Hepatocyte (in vitro differentiated cells): Measurements from ENCODE around the gene MGAT1. TPM values are rescaled to one million over a fixed set of nuclear protein-coding genes. Genes with fewer than 3 reads are reported as not detected.

Experiments used
- DNase-seq: peaks from one replicate; pipeline ENCODE4 v3.0.0-alpha.2; 2016; ENCODE audit warnings: low spot score
- H2AFZ ChIP-seq: fragments of 200-600 bp; sonication (generic); 2 replicates; pipeline ENCODE4 v1.6.0; 2016; ENCODE audit warnings: antibody characterized with exemption, mild to moderate bottlenecking
- H3K27ac ChIP-seq: fragments of 200-600 bp; sonication (generic); 2 replicates; pipeline ENCODE4 v1.5.1; 2016; ENCODE audit warnings: mild to moderate bottlenecking
- H3K27me3 ChIP-seq: fragments of 200-600 bp; sonication (generic); 2 replicates; pipeline ENCODE4 v1.6.1; 2016
- H3K36me3 ChIP-seq: fragments of 200-600 bp; sonication (generic); replicated peaks from 2 replicates; pipeline ENCODE4 v1.5.1; 2016; ENCODE audit warnings: low read depth; ENCODE audit not compliant: insufficient read depth
- H3K4me1 ChIP-seq: fragments of 200-600 bp; sonication (generic); 2 replicates; pipeline ENCODE4 v1.5.1; 2016; ENCODE audit warnings: mild to moderate bottlenecking, moderate library complexity; ENCODE audit not compliant: insufficient read depth
- H3K4me2 ChIP-seq: fragments of 200-600 bp; sonication (generic); 2 replicates; pipeline ENCODE4 v1.6.0; 2016
- H3K4me3 ChIP-seq: fragments of 200-600 bp; sonication (generic); 2 replicates; pipeline ENCODE4 v1.5.1; 2016; ENCODE audit warnings: mild to moderate bottlenecking
- H3K79me2 ChIP-seq: fragments of 200-600 bp; sonication (generic); 2 replicates; pipeline ENCODE4 v1.6.0; 2017; ENCODE audit warnings: mild to moderate bottlenecking
- H3K9me2 ChIP-seq: fragments of 200-600 bp; sonication (generic); replicated peaks from 2 replicates; pipeline ENCODE4 v1.6.0; 2017; ENCODE audit warnings: mild to moderate bottlenecking; ENCODE audit not compliant: insufficient read depth
- H3K9me3 ChIP-seq: fragments of 200-600 bp; sonication (generic); 2 replicates; pipeline ENCODE4 v1.5.1; 2016; ENCODE audit warnings: low read depth, mild to moderate bottlenecking
- H4K20me1 ChIP-seq: fragments of 200-600 bp; sonication (generic); 2 replicates; pipeline ENCODE4 v1.6.0; 2016; ENCODE audit warnings: mild to moderate bottlenecking; ENCODE audit not compliant: insufficient read depth, poor library complexity, severe bottlenecking
- EZH2 ChIP-seq: fragments of 200-600 bp; sonication (generic); IDR thresholded peaks from 2 replicates; pipeline ENCODE4 v1.6.1; 2016; ENCODE audit warnings: antibody characterized with exemption, mild to moderate bottlenecking, borderline replicate concordance
- EZH2phosphoT487 ChIP-seq: fragments of 200-600 bp; sonication (generic); IDR thresholded peaks from one replicate; pipeline ENCODE4 v1.6.1; 2018; ENCODE audit warnings: antibody characterized with exemption, mild to moderate bottlenecking, low read depth, moderate library complexity; ENCODE audit not compliant: unreplicated experiment, severe bottlenecking
- WGBS: methylation state at CpG from one replicate; pipeline ENCODE4 v1.1.6; 2016; ENCODE audit warnings: low lambda C conversion rate; ENCODE audit errors: missing lambda C conversion rate; 5-methylcytosine and 5-hydroxymethylcytosine counted together
- polyA plus RNA-seq: library from polyadenylated mRNA; unstranded; fragments of >200 nt; fragmentation: Nextera tagmentation; extraction: Ambion mirVana; gene quantifications from 2 replicates; pipeline ENCODE4 v1.2.1, GENCODE V29; 2016
- total RNA-seq: library from RNA; depleted of rRNA; stranded (reverse); fragments of >200 nt; gene quantifications from 2 replicates; pipeline ENCODE4 v1.2.3, GENCODE V29; 2014
- TF ChIP-seq, protein P1 (sequence below): fragments of 200-600 bp; sonication (generic); IDR thresholded peaks from 2 replicates; pipeline ENCODE4 v1.5.1; 2016; ENCODE audit warnings: antibody characterized with exemption, mild to moderate bottlenecking; ENCODE audit not compliant: poor library complexity

The MGAT1 gene
- total and polyA plus RNA-seq, 2 experiments from 2014 or later: 137 to 151 TPM

DNA sequence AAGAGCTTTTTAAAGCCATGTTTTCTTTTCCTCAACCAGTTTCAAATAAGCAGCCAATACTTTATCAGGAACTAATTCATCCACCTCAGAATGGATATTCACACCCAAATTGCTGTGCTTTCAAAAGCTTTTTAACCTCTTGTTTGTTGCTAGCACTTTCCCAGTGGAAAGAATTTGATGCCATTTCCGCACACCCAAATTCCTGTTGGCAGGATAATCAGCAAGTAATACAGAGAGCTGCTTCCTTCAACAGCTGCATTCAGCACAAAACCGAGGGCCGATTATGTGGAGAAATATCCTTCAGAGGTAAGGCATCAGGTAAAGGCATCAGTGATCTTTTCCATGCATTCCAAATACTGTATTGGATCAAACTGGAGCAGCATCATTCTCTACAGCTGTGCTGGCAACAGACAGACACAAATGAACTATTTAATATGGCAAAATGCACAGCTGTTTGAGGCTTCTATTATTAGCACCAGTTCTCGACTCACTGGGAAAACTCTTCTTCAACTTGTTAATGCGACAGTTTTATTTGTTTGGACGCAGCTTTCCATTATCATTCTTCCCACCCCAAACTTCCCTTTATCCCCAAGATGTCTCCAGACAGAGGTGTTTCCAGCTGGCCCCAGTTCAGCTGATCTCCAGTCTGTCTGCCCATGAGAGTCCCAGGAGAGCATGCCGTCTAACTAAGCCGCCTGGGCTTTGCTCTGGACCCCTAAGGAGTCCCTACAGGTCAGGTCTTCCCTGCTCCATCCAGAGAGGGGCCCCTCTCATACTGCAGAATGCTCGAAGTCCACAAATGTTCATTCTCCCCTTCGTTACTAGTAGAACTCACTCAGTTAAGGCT lies 22.2 kb upstream of the MGAT1 start:
- Histone ChIP-seq H3K4me2 (no peak overlapping the region), H3K27ac (no peak overlapping the region), H3K9me3 (peaks cover 8% of the 10 kb centered on the region), H3K27me3 (no peaks in the 10 kb centered on the region), H4K20me1 (no peaks in the 10 kb centered on the region), H2AFZ (no peak overlapping the region), H3K79me2 (peaks cover 2% of the 10 kb centered on the region), H3K4me3 (no peak overlapping the region), H3K4me1 (peaks cover 2% of the 10 kb centered on the region), H3K9me2 (no peaks in the 10 kb centered on the region), H3K36me3 (no peaks in the 10 kb centered on the region)
- 69% methylated on average over 10 of the region's 10 CpGs for WGBS
- TF ChIP-seq, protein P1, sequence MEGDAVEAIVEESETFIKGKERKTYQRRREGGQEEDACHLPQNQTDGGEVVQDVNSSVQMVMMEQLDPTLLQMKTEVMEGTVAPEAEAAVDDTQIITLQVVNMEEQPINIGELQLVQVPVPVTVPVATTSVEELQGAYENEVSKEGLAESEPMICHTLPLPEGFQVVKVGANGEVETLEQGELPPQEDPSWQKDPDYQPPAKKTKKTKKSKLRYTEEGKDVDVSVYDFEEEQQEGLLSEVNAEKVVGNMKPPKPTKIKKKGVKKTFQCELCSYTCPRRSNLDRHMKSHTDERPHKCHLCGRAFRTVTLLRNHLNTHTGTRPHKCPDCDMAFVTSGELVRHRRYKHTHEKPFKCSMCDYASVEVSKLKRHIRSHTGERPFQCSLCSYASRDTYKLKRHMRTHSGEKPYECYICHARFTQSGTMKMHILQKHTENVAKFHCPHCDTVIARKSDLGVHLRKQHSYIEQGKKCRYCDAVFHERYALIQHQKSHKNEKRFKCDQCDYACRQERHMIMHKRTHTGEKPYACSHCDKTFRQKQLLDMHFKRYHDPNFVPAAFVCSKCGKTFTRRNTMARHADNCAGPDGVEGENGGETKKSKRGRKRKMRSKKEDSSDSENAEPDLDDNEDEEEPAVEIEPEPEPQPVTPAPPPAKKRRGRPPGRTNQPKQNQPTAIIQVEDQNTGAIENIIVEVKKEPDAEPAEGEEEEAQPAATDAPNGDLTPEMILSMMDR: no peak
- TF ChIP-seq EZH2 (no peak), EZH2phosphoT487 (no peak)
- no peak for DNase-seq

DNA sequence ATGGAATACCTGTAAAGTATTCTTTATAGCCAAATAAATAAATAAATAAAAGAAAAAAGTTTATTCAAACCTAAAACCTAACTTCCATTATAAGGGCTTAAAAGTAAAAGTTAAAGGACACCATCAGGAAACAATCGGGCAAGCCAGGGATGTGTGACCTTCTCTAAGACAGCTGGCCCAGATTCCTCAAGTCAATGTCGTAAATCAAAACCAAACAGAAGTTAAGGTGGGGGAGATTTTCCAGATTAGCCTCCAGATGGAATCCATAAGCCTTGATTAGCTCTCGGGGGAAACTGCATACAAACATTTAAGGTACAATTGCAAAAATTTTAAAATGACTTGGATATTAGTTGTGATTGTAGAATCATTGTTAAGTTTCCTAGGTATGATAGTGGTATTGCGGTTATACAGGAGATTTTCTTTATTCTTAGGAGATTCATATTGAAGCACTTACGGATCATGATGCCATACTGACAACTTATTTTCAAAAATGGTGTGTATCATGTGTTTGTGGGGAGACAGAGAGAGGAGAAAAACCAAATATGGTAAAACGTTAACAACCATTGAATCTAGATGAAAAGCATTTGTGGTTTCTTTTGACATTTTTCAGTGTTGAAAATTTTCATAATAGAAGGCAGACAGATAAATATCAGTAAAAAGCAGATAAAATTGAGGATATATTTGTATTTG lies 21.5 kb upstream of the MGAT1 start:
- H4K20me1 ChIP-seq: no peaks in the 10 kb centered on the region
- H3K79me2 ChIP-seq: no peaks in the 10 kb centered on the region
- H3K4me3 ChIP-seq: no peak overlapping the region
- no peaks in the 10 kb centered on the region for H3K36me3 ChIP-seq
- no peak for DNase-seq
- no peaks in the 10 kb centered on the region for H3K4me1 ChIP-seq
- no peaks in the 10 kb centered on the region for H3K27me3 ChIP-seq
- no peak overlapping the region for H3K4me2 ChIP-seq
- 46% methylated on average over 6 of the region's 6 CpGs for WGBS
- TF ChIP-seq, protein P1: no peak
- no peak for TF ChIP-seq EZH2phosphoT487
- TF ChIP-seq EZH2: no peak
- H3K27ac ChIP-seq: no peak overlapping the region
- peaks cover under 1% of the 10 kb centered on the region for H3K9me3 ChIP-seq
- H2AFZ ChIP-seq: no peak overlapping the region
- no peaks in the 10 kb centered on the region for H3K9me2 ChIP-seq

DNA sequence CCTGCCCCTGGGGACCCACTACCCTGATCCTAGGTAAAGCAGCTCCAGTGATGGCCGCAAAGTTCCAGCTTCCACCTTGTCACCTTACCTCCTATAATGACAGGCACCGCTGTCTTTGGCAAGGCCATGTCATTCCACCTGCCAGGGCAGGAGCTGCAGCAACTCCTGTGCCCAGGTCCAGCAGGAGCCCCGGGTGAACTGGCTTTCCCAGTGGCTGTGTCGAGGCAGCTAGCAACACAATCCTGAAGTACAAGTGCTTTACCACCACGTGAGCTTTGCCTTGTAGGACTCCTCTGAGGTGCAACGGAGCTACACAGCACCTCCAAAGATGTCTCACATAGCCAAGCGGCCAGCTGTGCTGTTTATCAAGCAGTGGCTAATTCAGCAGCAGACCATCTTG lies 20.7 kb upstream of the MGAT1 start:
- H3K4me2 ChIP-seq: no peak overlapping the region
- H4K20me1 ChIP-seq: no peaks in the 10 kb centered on the region
- H3K36me3 ChIP-seq: no peaks in the 10 kb centered on the region
- no peak for DNase-seq
- H3K4me1 ChIP-seq: no peaks in the 10 kb centered on the region
- no peaks in the 10 kb centered on the region for H3K9me3 ChIP-seq
- H3K4me3 ChIP-seq: no peak overlapping the region
- TF ChIP-seq, protein P1: no peak
- no peak for TF ChIP-seq EZH2
- TF ChIP-seq EZH2phosphoT487: no peak
- no peaks in the 10 kb centered on the region for H3K79me2 ChIP-seq
- H3K27ac ChIP-seq: no peak overlapping the region
- H3K27me3 ChIP-seq: no peaks in the 10 kb centered on the region
- no peak overlapping the region for H2AFZ ChIP-seq
- 78% methylated on average over 7 of the region's 7 CpGs for WGBS
- H3K9me2 ChIP-seq: no peaks in the 10 kb centered on the region
